ENCODE data around the gene RRM1.

DNA sequence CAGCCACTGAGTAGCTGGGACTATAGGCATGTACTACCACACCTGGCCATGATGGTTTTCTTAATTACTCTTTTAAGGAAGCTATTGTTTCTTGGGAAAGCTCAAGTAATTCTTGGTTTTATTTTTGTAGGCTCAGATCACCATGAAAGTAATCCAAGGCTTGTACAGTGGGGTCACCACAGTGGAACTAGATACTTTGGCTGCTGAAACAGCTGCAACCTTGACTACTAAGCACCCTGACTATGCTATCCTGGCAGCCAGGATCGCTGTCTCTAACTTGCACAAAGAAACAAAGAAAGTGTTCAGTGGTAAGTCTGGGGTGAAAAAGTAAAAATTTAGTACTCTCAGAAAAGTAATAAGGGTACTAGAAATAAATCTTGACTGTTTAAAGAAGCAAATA is 11.3 kb downstream of the RRM1 start:
- TF ChIP-seq, protein P1, sequence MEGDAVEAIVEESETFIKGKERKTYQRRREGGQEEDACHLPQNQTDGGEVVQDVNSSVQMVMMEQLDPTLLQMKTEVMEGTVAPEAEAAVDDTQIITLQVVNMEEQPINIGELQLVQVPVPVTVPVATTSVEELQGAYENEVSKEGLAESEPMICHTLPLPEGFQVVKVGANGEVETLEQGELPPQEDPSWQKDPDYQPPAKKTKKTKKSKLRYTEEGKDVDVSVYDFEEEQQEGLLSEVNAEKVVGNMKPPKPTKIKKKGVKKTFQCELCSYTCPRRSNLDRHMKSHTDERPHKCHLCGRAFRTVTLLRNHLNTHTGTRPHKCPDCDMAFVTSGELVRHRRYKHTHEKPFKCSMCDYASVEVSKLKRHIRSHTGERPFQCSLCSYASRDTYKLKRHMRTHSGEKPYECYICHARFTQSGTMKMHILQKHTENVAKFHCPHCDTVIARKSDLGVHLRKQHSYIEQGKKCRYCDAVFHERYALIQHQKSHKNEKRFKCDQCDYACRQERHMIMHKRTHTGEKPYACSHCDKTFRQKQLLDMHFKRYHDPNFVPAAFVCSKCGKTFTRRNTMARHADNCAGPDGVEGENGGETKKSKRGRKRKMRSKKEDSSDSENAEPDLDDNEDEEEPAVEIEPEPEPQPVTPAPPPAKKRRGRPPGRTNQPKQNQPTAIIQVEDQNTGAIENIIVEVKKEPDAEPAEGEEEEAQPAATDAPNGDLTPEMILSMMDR (IDR thresholded peaks at IDR 0.05), result no peak
- TF ChIP-seq POLR2A (IDR thresholded peaks at IDR 0.05), result no peak

Data from ovary (tissue), 3 donors.